MM.1S (cell line): Measurements from ENCODE around the gene CMBL.

ENCODE experiments used
- DNase-seq: peaks from one replicate; pipeline ENCODE4 v3.0.0-alpha.2; 2015
- H2AFZ ChIP-seq: fragments of 300-600 bp; sonication (generic); 2 replicates; pipeline ENCODE4 v1.6.0; 2016; ENCODE audit warnings: antibody characterized with exemption, low read length
- H3F3A ChIP-seq: fragments of 300-600 bp; sonication (generic); 2 replicates; pipeline ENCODE4 v1.6.1; 2016; ENCODE audit warnings: mild to moderate bottlenecking, antibody characterized with exemption, low read length, moderate library complexity, mixed read lengths; ENCODE audit not compliant: insufficient read depth
- H3K27ac ChIP-seq: fragments of 300-600 bp; sonication (generic); 2 replicates; pipeline ENCODE4 v1.5.1; 2016; ENCODE audit warnings: mild to moderate bottlenecking, low read length
- H3K27me3 ChIP-seq: fragments of 300-600 bp; sonication (generic); replicated peaks from 2 replicates; pipeline ENCODE4 v1.6.0; 2016; ENCODE audit warnings: low read length; ENCODE audit not compliant: insufficient read depth
- H3K36me3 ChIP-seq: fragments of 300-600 bp; sonication (generic); replicated peaks from 2 replicates; pipeline ENCODE4 v1.6.1; 2016; ENCODE audit warnings: mild to moderate bottlenecking, low read length, mixed read lengths; ENCODE audit not compliant: insufficient read depth
- H3K4me1 ChIP-seq: fragments of 300-600 bp; sonication (generic); 2 replicates; pipeline ENCODE4 v1.6.1; 2016; ENCODE audit warnings: low read length, mixed read lengths
- H3K4me2 ChIP-seq: fragments of 300-600 bp; sonication (generic); 2 replicates; pipeline ENCODE4 v1.6.0; 2016; ENCODE audit warnings: low read depth, low read length
- H3K4me3 ChIP-seq: fragments of 300-600 bp; sonication (generic); 2 replicates; pipeline ENCODE4 v1.5.1; 2016; ENCODE audit warnings: low read length, mixed read lengths
- H3K79me2 ChIP-seq: fragments of 300-600 bp; sonication (generic); 2 replicates; pipeline ENCODE4 v1.6.1; 2016; ENCODE audit warnings: mixed run types, low read length, mixed read lengths
- H3K9ac ChIP-seq: fragments of 300-600 bp; sonication (generic); 2 replicates; pipeline ENCODE4 v1.6.1; 2016; ENCODE audit warnings: low read length, mixed read lengths
- H3K9me2 ChIP-seq: fragments of 300-600 bp; sonication (generic); replicated peaks from 2 replicates; pipeline ENCODE4 v1.6.1; 2016; ENCODE audit warnings: mild to moderate bottlenecking, low read length, mixed read lengths; ENCODE audit not compliant: insufficient read depth
- H3K9me3 ChIP-seq: fragments of 300-600 bp; sonication (generic); replicated peaks from 2 replicates; pipeline ENCODE4 v1.6.1; 2016; ENCODE audit warnings: mild to moderate bottlenecking, low read length, mixed read lengths; ENCODE audit not compliant: insufficient read depth
- H4K20me1 ChIP-seq: fragments of 300-600 bp; sonication (generic); 2 replicates; pipeline ENCODE4 v1.6.1; 2016; ENCODE audit warnings: mild to moderate bottlenecking, low read length, moderate library complexity, mixed read lengths; ENCODE audit not compliant: insufficient read depth
- CTCF ChIP-seq: fragments of 300-600 bp; sonication (generic); IDR thresholded peaks from 2 replicates; pipeline ENCODE4 v1.5.1; 2016; ENCODE audit warnings: antibody characterized with exemption, low read length, mixed read lengths
- EZH2 ChIP-seq: fragments of 300-600 bp; sonication (generic); optimal IDR thresholded peaks from 2 replicates; pipeline ENCODE3; 2017; ENCODE audit warnings: low read depth, mild to moderate bottlenecking, antibody characterized with exemption, low read length, mixed read lengths
- EZH2phosphoT487 ChIP-seq: fragments of 300-600 bp; sonication (generic); IDR thresholded peaks from 2 replicates; pipeline ENCODE4 v1.6.1; 2018; ENCODE audit warnings: antibody characterized with exemption, low read length

CMBL gene

DNA sequence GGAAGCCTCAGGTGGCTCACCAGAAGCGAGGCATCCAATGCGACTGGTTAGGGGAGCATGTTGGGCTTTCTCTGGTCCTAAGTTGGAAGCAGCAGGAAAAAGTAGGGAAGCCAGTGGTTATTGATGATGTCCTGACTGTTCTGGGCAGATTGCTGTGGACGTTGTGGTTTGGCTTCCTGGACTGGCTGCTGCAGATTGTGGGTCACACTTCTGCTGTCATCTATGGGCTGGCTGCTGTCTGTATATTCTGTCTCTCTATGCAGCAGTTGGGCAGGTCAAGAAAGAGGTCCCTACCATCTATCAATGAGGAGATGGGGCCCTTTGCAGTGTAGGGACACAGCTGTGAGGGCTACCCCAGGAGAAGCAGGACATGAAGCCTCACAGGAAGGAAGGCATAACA is 32.3 kb upstream of the CMBL start:
- H4K20me1 ChIP-seq = no peaks in the 10 kb centered on the region
- H3K36me3 ChIP-seq = no peaks in the 10 kb centered on the region
- H3K9ac ChIP-seq = no peak overlapping the region
- TF ChIP-seq EZH2phosphoT487 = no peak
- TF ChIP-seq CTCF = no peak
- no peak for TF ChIP-seq EZH2
- no peaks in the 10 kb centered on the region for H3K79me2 ChIP-seq
- no peaks in the 10 kb centered on the region for H3K9me2 ChIP-seq
- H3K9me3 ChIP-seq = no peaks in the 10 kb centered on the region
- no peak overlapping the region for H3K4me3 ChIP-seq
- H2AFZ ChIP-seq = no peak overlapping the region
- no peak overlapping the region for H3K4me2 ChIP-seq
- no peaks in the 10 kb centered on the region for H3K4me1 ChIP-seq
- DNase-seq = no peak
- H3K27ac ChIP-seq = no peak overlapping the region
- no peaks in the 10 kb centered on the region for H3F3A ChIP-seq
- H3K27me3 ChIP-seq = no peaks in the 10 kb centered on the region

DNA sequence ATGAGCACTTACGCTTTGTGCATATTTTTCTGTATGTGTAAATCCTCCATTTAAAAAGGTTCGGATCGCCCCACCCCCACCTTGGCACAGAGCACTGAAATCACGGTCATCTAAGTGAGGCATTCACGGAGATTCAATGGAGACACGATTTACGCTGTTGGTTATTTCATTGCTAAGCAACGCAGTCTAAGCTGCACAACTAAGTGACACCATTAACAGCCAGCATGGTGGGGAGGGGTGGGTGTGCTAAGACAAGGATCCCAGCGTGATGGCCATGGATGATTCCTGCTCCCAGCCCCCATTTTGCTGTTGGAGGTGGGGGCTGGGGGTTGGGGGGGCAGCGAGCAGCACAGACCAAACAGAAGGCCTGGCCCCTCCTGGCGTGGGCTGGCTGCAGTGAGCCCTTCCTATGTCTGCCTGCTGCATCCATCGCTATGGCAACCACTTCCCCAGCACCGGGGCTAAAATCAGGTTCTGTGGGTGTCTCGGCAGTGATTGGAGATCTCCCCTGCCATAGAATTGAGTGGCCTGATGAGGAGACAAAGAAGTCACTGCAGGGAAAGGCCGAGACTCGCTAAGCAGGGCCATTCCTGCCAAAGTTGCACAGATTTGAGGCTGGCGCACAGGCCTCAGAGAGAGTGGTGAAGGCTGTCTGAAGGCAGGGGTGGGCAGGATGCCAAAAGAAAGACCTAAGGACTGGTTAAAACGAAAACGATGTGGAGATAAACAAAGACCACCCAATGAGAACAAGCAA is 31.5 kb upstream of the CMBL start:
- Histone ChIP-seq H3K36me3 (no peaks in the 10 kb centered on the region), H3K9ac (no peak overlapping the region), H3K9me2 (no peaks in the 10 kb centered on the region), H3K27me3 (no peaks in the 10 kb centered on the region), H3K9me3 (no peaks in the 10 kb centered on the region), H3K4me3 (no peak overlapping the region), H3K4me2 (no peak overlapping the region), H3K79me2 (no peaks in the 10 kb centered on the region), H3K27ac (no peak overlapping the region), H4K20me1 (no peaks in the 10 kb centered on the region), H3F3A (no peaks in the 10 kb centered on the region), H2AFZ (no peak overlapping the region), H3K4me1 (no peaks in the 10 kb centered on the region)
- no peak for TF ChIP-seq EZH2phosphoT487
- no peak for TF ChIP-seq CTCF
- no peak for TF ChIP-seq EZH2
- DNase-seq = no peak

DNA sequence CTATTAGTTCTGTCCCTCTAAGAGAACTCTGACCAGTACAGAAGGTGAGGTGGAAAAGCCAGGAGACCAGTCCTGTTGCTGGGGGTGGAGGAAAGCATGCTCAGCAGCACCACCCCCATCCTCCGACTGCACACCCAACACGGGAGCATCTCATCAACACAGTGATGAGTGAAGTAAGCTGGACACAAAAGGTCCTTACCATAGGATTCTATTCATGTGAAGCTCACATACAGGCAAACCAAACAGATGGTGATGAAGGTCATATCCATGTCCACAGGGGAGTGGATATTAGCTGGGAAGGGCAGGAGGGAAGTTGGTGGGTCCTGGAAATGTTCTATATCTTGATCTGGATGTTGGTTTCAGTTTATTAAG is 31.0 kb upstream of the CMBL start:
- no peak for DNase-seq
- Histone ChIP-seq H3K27me3 (no peaks in the 10 kb centered on the region), H3K9me3 (no peaks in the 10 kb centered on the region), H3K9me2 (no peaks in the 10 kb centered on the region), H3K27ac (no peak overlapping the region), H3K4me1 (no peaks in the 10 kb centered on the region), H3K4me3 (no peak overlapping the region), H2AFZ (no peak overlapping the region), H4K20me1 (no peaks in the 10 kb centered on the region), H3K9ac (no peak overlapping the region), H3K4me2 (no peak overlapping the region), H3K79me2 (no peaks in the 10 kb centered on the region), H3F3A (no peaks in the 10 kb centered on the region), H3K36me3 (no peaks in the 10 kb centered on the region)
- TF ChIP-seq CTCF = no peak
- no peak for TF ChIP-seq EZH2phosphoT487
- no peak for TF ChIP-seq EZH2
